HG03558 (cell line): ENCODE results near the gene C19orf44.

ENCODE experiments used
- ATAC-seq: cut with Tn5 transposase; IDR thresholded peaks from one replicate; pipeline ENCODE4 v1.9.1; 2021; ENCODE audit warnings: moderate number of reproducible peaks; ENCODE audit not compliant: unreplicated experiment; ENCODE audit errors: extremely low read depth

Gene C19orf44

DNA sequence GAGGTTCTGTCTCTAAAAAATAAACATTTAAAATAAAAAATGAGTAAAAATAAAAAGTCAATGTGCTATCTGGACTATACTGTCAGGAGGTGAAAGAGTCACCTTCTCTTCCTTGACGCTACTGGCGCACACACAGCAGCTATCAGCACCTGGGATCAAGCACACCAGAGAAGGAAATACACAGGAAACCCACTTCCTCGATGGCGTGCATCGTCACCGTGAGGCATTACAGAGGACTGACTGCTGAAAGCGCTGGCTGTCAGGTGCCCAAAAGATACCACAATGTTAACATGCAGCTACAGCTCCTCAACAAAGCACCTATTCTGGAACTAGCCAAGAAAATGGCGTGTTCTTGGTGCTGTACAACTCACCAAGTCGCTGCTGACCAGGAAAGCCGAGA is 70.0 kb downstream of the C19orf44 start:
- no peak for ATAC-seq

GRCh38 chr19:16566702-16567101 is 70.5 kb downstream of the C19orf44 start:
- no peak for ATAC-seq

DNA sequence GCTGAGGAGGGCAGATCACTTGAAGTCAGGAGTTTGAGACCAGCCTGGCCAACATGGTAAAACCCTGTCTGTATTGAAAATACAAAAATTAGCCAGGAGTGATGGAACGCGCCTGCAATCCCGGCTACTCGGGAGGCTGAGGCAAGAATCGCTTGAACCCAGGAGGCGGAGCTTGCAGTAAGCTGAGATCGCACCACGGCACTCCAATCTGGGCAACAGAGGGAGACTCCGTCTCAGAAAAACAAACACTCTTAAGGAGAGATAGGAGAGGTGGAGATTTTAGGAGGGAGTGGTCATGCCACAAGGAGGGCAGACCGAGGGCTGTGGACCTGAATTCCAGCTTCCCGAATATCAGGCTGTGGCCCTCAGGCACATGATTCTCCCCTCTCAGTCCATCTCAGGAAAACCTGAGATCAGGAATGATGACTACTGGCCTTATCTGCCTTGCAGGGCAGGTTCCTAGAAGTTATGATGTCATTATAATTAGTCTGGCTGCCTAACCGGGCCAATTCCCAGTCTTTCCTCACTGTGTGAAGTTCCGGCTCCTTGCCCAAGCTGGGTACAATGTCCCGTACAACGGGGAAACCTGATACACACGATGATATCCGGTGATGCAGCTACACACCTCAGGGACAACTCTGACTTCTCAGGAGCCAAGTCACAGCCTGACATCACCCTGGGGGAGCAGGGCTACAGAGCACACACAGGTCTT is 73.6 kb downstream of the C19orf44 start:
- no peak for ATAC-seq
